SK-N-MC (cell line): Measurements from ENCODE around the gene WAC.
A peak's percentile ranks its signal among the peaks of the same experiment; 100 is the strongest.

Source experiments
- DNase-seq: peaks from one replicate; pipeline ENCODE4 v3.0.0-alpha.2; 2011; ENCODE audit warnings: low read depth, low spot score
- H3K27ac ChIP-seq: fragments of 200-600 bp; sonication (generic); 2 replicates; pipeline ENCODE4 v1.5.1; 2016; ENCODE audit warnings: mixed run types
- H3K36me3 ChIP-seq: fragments of 200-600 bp; sonication (generic); 2 replicates; pipeline ENCODE4 v1.6.1; 2017; ENCODE audit warnings: antibody characterized with exemption, low read length, mixed read lengths; ENCODE audit not compliant: insufficient read depth
- H3K4me3 ChIP-seq: fragments of 200-600 bp; sonication (generic); 2 replicates; pipeline ENCODE4 v1.5.1; 2016
- H3K9ac ChIP-seq: fragments of 200-600 bp; sonication (generic); 2 replicates; pipeline ENCODE4 v1.8.0; 2017; ENCODE audit warnings: mixed run types, mixed read lengths; ENCODE audit not compliant: insufficient read length
- H3K9me3 ChIP-seq: fragments of 200-600 bp; sonication (generic); 2 replicates; pipeline ENCODE4 v1.6.1; 2017; ENCODE audit warnings: low read depth, mild to moderate bottlenecking, antibody characterized with exemption, low read length, moderate library complexity, mixed read lengths
- EZH2 ChIP-seq: fragments of 200-600 bp; sonication (generic); IDR thresholded peaks from one replicate; pipeline ENCODE4 v1.6.1; 2017; ENCODE audit warnings: antibody characterized with exemption
- FOXP2 ChIP-seq: optimal IDR thresholded peaks from 2 replicates; pipeline ENCODE3; 2011; ENCODE audit warnings: mild to moderate bottlenecking, moderate library complexity; ENCODE audit not compliant: insufficient read depth; ENCODE audit errors: extremely low read length, control extremely low read depth
- POLR2AphosphoS5 ChIP-seq: IDR thresholded peaks from 2 replicates; pipeline ENCODE4 v1.6.1; 2012; ENCODE audit warnings: mild to moderate bottlenecking, low read depth, low read length, borderline replicate concordance

The WAC gene

DNA sequence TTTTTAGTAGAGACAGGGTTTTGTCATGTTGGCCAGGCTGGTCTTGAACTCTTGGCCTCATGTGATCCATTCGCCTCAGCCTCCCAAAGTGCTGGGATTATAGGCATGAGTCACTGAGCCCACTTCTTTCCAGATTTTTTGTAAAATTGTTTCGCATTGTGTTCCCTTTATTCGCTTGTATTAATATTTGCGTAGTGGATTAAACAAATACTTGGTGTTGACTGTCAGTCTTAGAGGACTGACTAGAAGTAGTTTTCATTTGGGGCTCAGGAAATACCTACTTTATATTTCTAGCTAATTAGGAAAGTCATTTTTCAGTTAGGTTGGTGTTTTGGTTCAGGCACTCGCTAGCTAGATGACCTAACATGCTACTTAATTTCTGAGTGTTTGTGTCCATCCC, 11.1 kb downstream of the WAC start:
- peaks cover 77% of the 10 kb centered on the region for H3K36me3 ChIP-seq
- H3K4me3 ChIP-seq: no peak overlapping the region
- H3K27ac ChIP-seq: no peak overlapping the region
- H3K9ac ChIP-seq: no peak overlapping the region
- no peaks in the 10 kb centered on the region for H3K9me3 ChIP-seq
- DNase-seq: no peak
- no peak for TF ChIP-seq EZH2
- no peak for TF ChIP-seq POLR2AphosphoS5
- no peak for TF ChIP-seq FOXP2

GRCh38 chr10:28545967-28546644, 13.2 kb downstream of the WAC start:
- H3K9ac ChIP-seq: no peak overlapping the region
- no peak overlapping the region for H3K27ac ChIP-seq
- DNase-seq: no peak
- no peaks in the 10 kb centered on the region for H3K9me3 ChIP-seq
- peaks cover 77% of the 10 kb centered on the region for H3K36me3 ChIP-seq
- no peak overlapping the region for H3K4me3 ChIP-seq
- no peak for TF ChIP-seq FOXP2

- Histone ChIP-seq H3K36me3 (peaks cover 69% of the 10 kb centered on the region), H3K9ac (no peak overlapping the region), H3K9me3 (no peaks in the 10 kb centered on the region), H3K27ac (no peak overlapping the region), H3K4me3 (no peak overlapping the region)
- TF ChIP-seq FOXP2 (no peak), EZH2 (no peak), POLR2AphosphoS5 (no peak)
- DNase-seq: no peak
These were observed 16.0 kb downstream of the WAC start for GRCh38 chr10:28548781-28549498.

DNA sequence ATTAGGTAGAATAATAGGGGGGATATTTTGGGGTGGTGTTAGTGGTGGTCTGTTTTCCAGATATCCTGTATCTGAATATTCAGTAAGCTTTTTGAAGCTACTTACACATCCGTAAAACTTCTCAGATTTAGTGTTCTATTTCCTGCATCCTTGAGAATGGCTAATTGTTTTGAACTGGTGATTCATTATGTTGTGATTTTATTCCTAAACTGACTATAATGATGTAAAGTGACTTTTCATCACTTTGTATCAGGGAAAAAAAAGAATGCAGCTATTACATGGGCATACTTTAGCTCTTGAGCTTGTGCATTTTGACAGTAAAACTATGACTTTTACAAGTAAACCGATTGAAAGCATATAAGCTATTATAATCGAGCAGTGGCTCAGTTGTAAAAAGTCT, 18.2 kb downstream of the WAC start:
- DNase-seq: no peak
- Histone ChIP-seq H3K9me3 (no peaks in the 10 kb centered on the region), H3K36me3 (peaks cover 73% of the 10 kb centered on the region), H3K27ac (peak overlapping the region; percentile 36), H3K4me3 (no peak overlapping the region), H3K9ac (no peak overlapping the region)
- TF ChIP-seq POLR2AphosphoS5: no peak
- no peak for TF ChIP-seq EZH2
- TF ChIP-seq FOXP2: no peak

- Histone ChIP-seq H3K4me3 (no peak overlapping the region), H3K27ac (no peak overlapping the region), H3K9ac (no peak overlapping the region), H3K9me3 (no peaks in the 10 kb centered on the region), H3K36me3 (peaks cover 87% of the 10 kb centered on the region)
- TF ChIP-seq FOXP2 (no peak), EZH2 (no peak), POLR2AphosphoS5 (no peak)
- no peak for DNase-seq
These were observed 19.9 kb downstream of the WAC start for GRCh38 chr10:28552775-28553174.

GRCh38 chr10:28554009-28554408, 21.1 kb downstream of the WAC start:
- no peak for DNase-seq

DNA sequence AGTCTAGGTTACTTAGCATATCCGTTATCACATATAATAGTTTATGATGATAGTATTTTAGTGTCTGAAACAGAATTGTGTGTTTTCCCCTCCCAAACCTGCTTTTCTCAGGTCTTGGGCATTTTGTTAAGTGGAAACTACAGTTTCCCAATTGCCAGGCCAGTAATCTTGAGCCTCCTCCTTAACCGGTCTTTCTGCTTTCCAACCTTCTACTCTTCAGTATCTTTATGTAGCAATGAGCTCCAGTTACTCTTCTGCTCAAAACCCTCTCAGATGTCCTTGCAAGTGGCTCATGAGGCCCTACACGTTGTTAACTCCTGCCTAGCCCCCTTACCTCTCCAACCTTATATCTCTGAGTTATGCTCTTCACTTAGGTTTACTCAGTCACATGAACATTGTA, 22.0 kb downstream of the WAC start:
- no peak overlapping the region for H3K4me3 ChIP-seq
- no peaks in the 10 kb centered on the region for H3K9me3 ChIP-seq
- H3K27ac ChIP-seq: no peak overlapping the region
- no peak for TF ChIP-seq POLR2AphosphoS5
- no peak for TF ChIP-seq FOXP2
- TF ChIP-seq EZH2: no peak
- H3K36me3 ChIP-seq: peaks cover 79% of the 10 kb centered on the region
- no peak overlapping the region for H3K9ac ChIP-seq
- DNase-seq: no peak

More at GRCh38 chr10:28554009-28554408, 21.1 kb downstream of the WAC start:
- H3K9me3 ChIP-seq: no peaks in the 10 kb centered on the region
- no peak overlapping the region for H3K4me3 ChIP-seq
- TF ChIP-seq FOXP2 (no peak), POLR2AphosphoS5 (no peak), EZH2 (no peak)
- H3K9ac ChIP-seq: no peak overlapping the region
- H3K36me3 ChIP-seq: peaks cover 83% of the 10 kb centered on the region
- no peak overlapping the region for H3K27ac ChIP-seq

DNA sequence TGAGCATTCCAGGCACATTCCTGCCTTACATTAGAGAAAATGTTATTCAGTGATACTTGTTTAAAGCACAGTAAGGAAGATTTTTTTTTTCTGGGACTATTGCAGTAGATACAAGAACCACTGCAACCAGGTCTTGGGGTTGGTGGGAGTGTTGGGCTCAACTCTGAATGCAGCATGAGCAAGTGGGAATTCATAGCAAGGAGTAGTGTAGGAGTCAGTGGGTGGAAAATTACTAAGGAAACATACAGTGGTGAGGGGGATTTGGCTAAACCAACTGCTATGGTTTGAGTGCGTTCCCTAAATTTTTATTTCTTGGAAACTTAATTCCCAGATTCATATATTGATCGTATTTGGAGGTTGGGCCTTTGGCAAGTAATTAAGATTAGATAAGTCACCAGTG, 22.4 kb downstream of the WAC start:
- Histone ChIP-seq H3K9ac (no peak overlapping the region), H3K36me3 (peaks cover 74% of the 10 kb centered on the region), H3K9me3 (no peaks in the 10 kb centered on the region), H3K4me3 (no peak overlapping the region), H3K27ac (no peak overlapping the region)
- no peak for DNase-seq
- no peak for TF ChIP-seq EZH2
- no peak for TF ChIP-seq FOXP2
- no peak for TF ChIP-seq POLR2AphosphoS5
